Testis (tissue), 2 donors: ENCODE measurements around the gene AOAH.

Experiments
- POLR2A ChIP-seq: fragments of 450-650 bp; IDR thresholded peaks from one replicate; pipeline ENCODE4 v1.6.1; 2017; ENCODE audit warnings: antibody characterized with exemption, mild to moderate bottlenecking, moderate library complexity
- TF ChIP-seq, protein P1 (sequence below), 3 experiments: fragments of 450-650 bp in 2 of 3; fragments of 200-600 bp in 1 of 3; sonication (generic) in 1 of 3; IDR thresholded peaks; one replicate each; pipeline ENCODE4 v1.5.1; 2016 to 2019; ENCODE audit warnings: antibody characterized with exemption in 3 of 3, mild to moderate bottlenecking in 2 of 3, moderate library complexity in 1 of 3

DNA sequence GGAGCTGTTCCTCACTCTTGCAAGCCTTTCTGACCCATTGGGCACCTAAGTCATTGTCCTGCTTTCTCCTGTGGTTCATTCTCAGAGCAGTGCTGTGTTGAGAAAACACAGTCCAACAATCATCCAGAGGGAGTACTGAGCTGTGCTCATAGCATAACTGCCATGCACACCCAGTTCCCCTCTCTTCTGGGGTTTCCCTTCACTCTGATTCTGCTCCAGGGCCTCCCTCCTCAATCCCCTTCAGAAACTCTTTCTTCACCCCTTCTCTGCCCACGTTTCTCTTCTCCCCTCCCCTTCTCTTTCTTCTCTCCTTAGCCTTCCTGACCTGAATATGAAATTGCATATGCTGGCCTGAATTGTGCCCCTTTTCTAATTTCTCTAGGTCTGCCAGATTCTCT lies 155.8 kb downstream of the AOAH start:
- TF ChIP-seq, protein P1, sequence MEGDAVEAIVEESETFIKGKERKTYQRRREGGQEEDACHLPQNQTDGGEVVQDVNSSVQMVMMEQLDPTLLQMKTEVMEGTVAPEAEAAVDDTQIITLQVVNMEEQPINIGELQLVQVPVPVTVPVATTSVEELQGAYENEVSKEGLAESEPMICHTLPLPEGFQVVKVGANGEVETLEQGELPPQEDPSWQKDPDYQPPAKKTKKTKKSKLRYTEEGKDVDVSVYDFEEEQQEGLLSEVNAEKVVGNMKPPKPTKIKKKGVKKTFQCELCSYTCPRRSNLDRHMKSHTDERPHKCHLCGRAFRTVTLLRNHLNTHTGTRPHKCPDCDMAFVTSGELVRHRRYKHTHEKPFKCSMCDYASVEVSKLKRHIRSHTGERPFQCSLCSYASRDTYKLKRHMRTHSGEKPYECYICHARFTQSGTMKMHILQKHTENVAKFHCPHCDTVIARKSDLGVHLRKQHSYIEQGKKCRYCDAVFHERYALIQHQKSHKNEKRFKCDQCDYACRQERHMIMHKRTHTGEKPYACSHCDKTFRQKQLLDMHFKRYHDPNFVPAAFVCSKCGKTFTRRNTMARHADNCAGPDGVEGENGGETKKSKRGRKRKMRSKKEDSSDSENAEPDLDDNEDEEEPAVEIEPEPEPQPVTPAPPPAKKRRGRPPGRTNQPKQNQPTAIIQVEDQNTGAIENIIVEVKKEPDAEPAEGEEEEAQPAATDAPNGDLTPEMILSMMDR (IDR thresholded peaks at IDR 0.05), result no peak
- TF ChIP-seq POLR2A, result no peak
